Stomach (tissue), 4 donors: ENCODE data around the gene CXCL12.

ENCODE experiments used
- POLR2A ChIP-seq, 4 donors: fragments of 450-650 bp; IDR thresholded peaks; one replicate each; pipeline ENCODE4 v1.6.1; 2016; ENCODE audit warnings: antibody characterized with exemption in 4 of 4, control low read depth in 2 of 4, mild to moderate bottlenecking in 1 of 4, moderate library complexity in 1 of 4
- TF ChIP-seq, protein P1 (sequence below), 7 experiments: fragments of 450-650 bp in 4 of 7; fragments of 200-600 bp in 3 of 7; sonication (generic) in 3 of 7; IDR thresholded peaks; one replicate each; pipeline ENCODE4 v1.5.1; 2016 to 2019; ENCODE audit warnings: antibody characterized with exemption in 7 of 7, control low read depth in 2 of 7, mild to moderate bottlenecking in 1 of 7

GRCh38 chr10:44373341-44373995 is 11.4 kb downstream of the CXCL12 start:
- TF ChIP-seq, protein P1, sequence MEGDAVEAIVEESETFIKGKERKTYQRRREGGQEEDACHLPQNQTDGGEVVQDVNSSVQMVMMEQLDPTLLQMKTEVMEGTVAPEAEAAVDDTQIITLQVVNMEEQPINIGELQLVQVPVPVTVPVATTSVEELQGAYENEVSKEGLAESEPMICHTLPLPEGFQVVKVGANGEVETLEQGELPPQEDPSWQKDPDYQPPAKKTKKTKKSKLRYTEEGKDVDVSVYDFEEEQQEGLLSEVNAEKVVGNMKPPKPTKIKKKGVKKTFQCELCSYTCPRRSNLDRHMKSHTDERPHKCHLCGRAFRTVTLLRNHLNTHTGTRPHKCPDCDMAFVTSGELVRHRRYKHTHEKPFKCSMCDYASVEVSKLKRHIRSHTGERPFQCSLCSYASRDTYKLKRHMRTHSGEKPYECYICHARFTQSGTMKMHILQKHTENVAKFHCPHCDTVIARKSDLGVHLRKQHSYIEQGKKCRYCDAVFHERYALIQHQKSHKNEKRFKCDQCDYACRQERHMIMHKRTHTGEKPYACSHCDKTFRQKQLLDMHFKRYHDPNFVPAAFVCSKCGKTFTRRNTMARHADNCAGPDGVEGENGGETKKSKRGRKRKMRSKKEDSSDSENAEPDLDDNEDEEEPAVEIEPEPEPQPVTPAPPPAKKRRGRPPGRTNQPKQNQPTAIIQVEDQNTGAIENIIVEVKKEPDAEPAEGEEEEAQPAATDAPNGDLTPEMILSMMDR (IDR thresholded peaks at IDR 0.05) = no peak
- TF ChIP-seq POLR2A (IDR thresholded peaks at IDR 0.05) = no peak
